ENCODE results near the gene CFAP299. TPM values are rescaled to one million over a fixed set of nuclear protein-coding genes. Genes with fewer than 3 reads are reported as not detected.

CFAP299 gene
- total and polyA plus RNA-seq, 2 of the 8 experiments (the other 6 are each of a cell fraction or from before 2014, with no cell fraction given): not detected

DNA sequence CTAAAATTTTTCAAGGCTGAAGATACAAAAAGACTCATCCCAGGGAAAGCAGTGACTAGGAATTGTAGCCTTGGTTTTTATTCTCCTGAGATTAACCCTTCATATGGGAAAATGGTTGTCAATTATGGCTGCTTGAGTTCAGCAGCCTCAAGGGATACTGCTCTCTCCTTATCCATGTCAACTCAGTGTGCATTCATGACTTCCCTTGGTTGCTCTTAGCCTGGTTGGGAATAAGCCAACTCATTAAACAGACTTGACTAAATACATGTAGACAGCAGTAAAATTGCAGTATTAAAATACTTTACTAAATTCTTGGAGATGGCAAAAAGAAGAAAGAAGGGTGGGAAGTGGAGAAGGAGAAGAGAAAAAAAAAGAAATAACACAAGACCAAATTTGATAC lies 650.5 kb downstream of the CFAP299 start:
- no peak overlapping the region for H2AK5ac ChIP-seq (ENCODE audit: low read depth, low read length)
- H2BK20ac ChIP-seq (ENCODE audit: low read length): no peak overlapping the region
- H3K79me1 ChIP-seq (ENCODE audit: low read depth, low read length): no peaks in the 10 kb centered on the region
- H3K23me2 ChIP-seq (ENCODE audit: low read depth, low read length): no peaks in the 10 kb centered on the region
- H3K9me3 ChIP-seq (ENCODE audit: insufficient read depth in 2 of 2, low read depth in 1 of 2, low read length in 1 of 2): no peaks in the 10 kb centered on the region
- no peak for FAIRE-seq
- no peak overlapping the region for H3K18ac ChIP-seq (ENCODE audit: extremely low read depth, low read length)
- no peak overlapping the region for H4K5ac ChIP-seq (ENCODE audit: insufficient read length, low read depth, low read length)
- no peak overlapping the region for H2BK12ac ChIP-seq (ENCODE audit: low read depth, low read length)
- no peaks in the 10 kb centered on the region for H4K20me1 ChIP-seq (replicated peaks in 1 of 2; ENCODE audit: control insufficient read depth in 1 of 2, insufficient read depth in 2 of 2, low read length in 2 of 2)
- no peak overlapping the region for H3K4me2 ChIP-seq (ENCODE audit: insufficient read depth in 1 of 2, low read depth in 2 of 2, low read length in 2 of 2)
- H3K23ac ChIP-seq (ENCODE audit: insufficient read length): no peak overlapping the region
- H3K4me3 ChIP-seq (ENCODE audit: extremely low read depth in 1 of 4, insufficient read depth in 2 of 4, low read depth in 3 of 4, low read length in 4 of 4): no peak overlapping the region
- H2BK5ac ChIP-seq (ENCODE audit: low read depth, low read length): no peak overlapping the region
- H3K14ac ChIP-seq (ENCODE audit: insufficient read length): no peak overlapping the region
- no peak overlapping the region for H3K56ac ChIP-seq (replicated peaks; ENCODE audit: insufficient read length, low read depth, low read length)
- H3K4ac ChIP-seq (replicated peaks; ENCODE audit: insufficient read length, low read depth, low read length): no peak overlapping the region
- H2BK120ac ChIP-seq (replicated peaks; ENCODE audit: low read depth, low read length): no peak overlapping the region
- TF ChIP-seq ASH2L (IDR thresholded peaks at IDR 0.05; ENCODE audit: low read length) (no peak), TAF7 (optimal IDR thresholded peaks at IDR 0.05; ENCODE audit: borderline replicate concordance, low read depth, low read length) (no peak), KDM1A (IDR thresholded peaks at IDR 0.05; ENCODE audit: borderline replicate concordance, low read length) (no peak), RFX5 (IDR thresholded peaks at IDR 0.05; ENCODE audit: borderline replicate concordance, low read depth, low read length) (no peak), HDAC6 (IDR thresholded peaks at IDR 0.05; ENCODE audit: low read depth, low read length) (no peak), ZNF274 (IDR thresholded peaks at IDR 0.05; ENCODE audit: borderline replicate concordance, extremely low read depth, low read length) (no peak)
- TF ChIP-seq, protein P1, sequence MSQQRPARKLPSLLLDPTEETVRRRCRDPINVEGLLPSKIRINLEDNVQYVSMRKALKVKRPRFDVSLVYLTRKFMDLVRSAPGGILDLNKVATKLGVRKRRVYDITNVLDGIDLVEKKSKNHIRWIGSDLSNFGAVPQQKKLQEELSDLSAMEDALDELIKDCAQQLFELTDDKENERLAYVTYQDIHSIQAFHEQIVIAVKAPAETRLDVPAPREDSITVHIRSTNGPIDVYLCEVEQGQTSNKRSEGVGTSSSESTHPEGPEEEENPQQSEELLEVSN (IDR thresholded peaks at IDR 0.05): no peak
- H2BK15ac ChIP-seq (ENCODE audit: low read length): no peak overlapping the region
- H3K79me2 ChIP-seq (ENCODE audit: control insufficient read depth in 1 of 2, insufficient read depth in 2 of 2, low read length in 2 of 2): no peaks in the 10 kb centered on the region
- no peaks in the 10 kb centered on the region for H3K36me3 ChIP-seq (ENCODE audit: control insufficient read depth in 2 of 4, insufficient read depth in 4 of 4, low read length in 3 of 4)
- no peak overlapping the region for H3K9ac ChIP-seq (replicated peaks in 1 of 4; ENCODE audit: extremely low read depth in 1 of 4, low read depth in 3 of 4, low read length in 3 of 4)
- no peak overlapping the region for H2AFZ ChIP-seq (ENCODE audit: low read length)
- peaks cover 0 to 3% (median under 1%) of the 10 kb centered on the region in 4 experiments; a peak in 1 of 7 replicates for H3K4me1 ChIP-seq (replicated peaks in 1 of 4; ENCODE audit: control insufficient read depth in 3 of 4, insufficient read depth in 4 of 4, low read length in 3 of 4)
- ChIA-PET POLR2A (ENCODE audit: partially characterized antibody) (no interaction called here), CTCF (ENCODE audit: partially characterized antibody) (no interaction called here)
- no peaks in the 10 kb centered on the region for H3K27me3 ChIP-seq (replicated peaks in 1 of 4; ENCODE audit: control insufficient read depth in 3 of 4, extremely low read depth in 1 of 4, insufficient read depth in 3 of 4, low read length in 3 of 4)
- H3K27ac ChIP-seq (ENCODE audit: low read depth, low read length): no peak overlapping the region
- no peak overlapping the region for H4K91ac ChIP-seq (replicated peaks; ENCODE audit: insufficient read length, low read length)
- no peak overlapping the region for H4K8ac ChIP-seq (ENCODE audit: extremely low read depth, insufficient read depth, low read length)
- DNase-seq (ENCODE audit: low read depth in 1 of 2, low spot score in 2 of 2): no peak
